Activated B cell treated with CpG ODN at 0.5 μM for 24 hours (primary cell): Measurements from ENCODE around the gene COL23A1. TPM values are rescaled to one million over a fixed set of nuclear protein-coding genes. Genes with fewer than 3 reads are reported as not detected.

Source experiments
- ATAC-seq: fragments of 200-7000 bp; cut with Tn5 transposase; one replicate; pipeline ENCODE4 v1.10.0; 2021; ENCODE audit warnings: low read depth, mild to moderate bottlenecking, moderate library complexity
- CTCF ChIA-PET: fragments of 350-600 bp; sonication (Branson Sonifier 250); formaldehyde crosslinking; loops from one replicate; lab custom pipeline; 2021; ENCODE audit warnings: antibody characterized with exemption; lab: Charles Lee
- POLR2A ChIA-PET: fragments of 350-600 bp; sonication (Branson Sonifier 250); formaldehyde crosslinking; loops from one replicate; lab custom pipeline; 2021; ENCODE audit warnings: antibody characterized with exemption; lab: Charles Lee
- DNase-seq: peaks from one replicate; pipeline ENCODE4 v3.0.0; 2022
- H3K27ac Mint-ChIP-seq: one replicate; pipeline ENCODE4 v1.8.0; 2020; ENCODE audit warnings: mixed read lengths
- H3K27me3 Mint-ChIP-seq: one replicate; pipeline ENCODE4 v1.8.0; 2021; ENCODE audit warnings: mixed read lengths
- H3K36me3 Mint-ChIP-seq: one replicate; pipeline ENCODE4 v1.8.0; 2021; ENCODE audit warnings: low read depth, mixed read lengths
- H3K4me1 Mint-ChIP-seq: one replicate; pipeline ENCODE4 v1.8.0; 2021; ENCODE audit warnings: mixed read lengths
- H3K4me3 Mint-ChIP-seq: one replicate; pipeline ENCODE4 v1.8.0; 2020; ENCODE audit warnings: mild to moderate bottlenecking, mixed read lengths
- H3K9me3 Mint-ChIP-seq: one replicate; pipeline ENCODE4 v1.8.0; 2020; ENCODE audit warnings: mixed read lengths
- intact Hi-C: fragments of 100-400 bp; cut with micrococcal nuclease; formaldehyde crosslinking; loops from one replicate; pipeline ENCODE4 v1.15.1; 2024
- total RNA-seq: library from RNA; stranded (reverse); gene quantifications from 2 replicates; pipeline ENCODE4 v1.2.3, GENCODE V29; 2022
- TF ChIP-seq, protein P1 (sequence below): fragments of 200-600 bp; IDR thresholded peaks from one replicate; pipeline ENCODE4 v1.8.0; 2022; ENCODE audit warnings: antibody characterized with exemption, mild to moderate bottlenecking

The COL23A1 gene
- total RNA-seq, 1 donor from 2014 or later: not detected

DNA sequence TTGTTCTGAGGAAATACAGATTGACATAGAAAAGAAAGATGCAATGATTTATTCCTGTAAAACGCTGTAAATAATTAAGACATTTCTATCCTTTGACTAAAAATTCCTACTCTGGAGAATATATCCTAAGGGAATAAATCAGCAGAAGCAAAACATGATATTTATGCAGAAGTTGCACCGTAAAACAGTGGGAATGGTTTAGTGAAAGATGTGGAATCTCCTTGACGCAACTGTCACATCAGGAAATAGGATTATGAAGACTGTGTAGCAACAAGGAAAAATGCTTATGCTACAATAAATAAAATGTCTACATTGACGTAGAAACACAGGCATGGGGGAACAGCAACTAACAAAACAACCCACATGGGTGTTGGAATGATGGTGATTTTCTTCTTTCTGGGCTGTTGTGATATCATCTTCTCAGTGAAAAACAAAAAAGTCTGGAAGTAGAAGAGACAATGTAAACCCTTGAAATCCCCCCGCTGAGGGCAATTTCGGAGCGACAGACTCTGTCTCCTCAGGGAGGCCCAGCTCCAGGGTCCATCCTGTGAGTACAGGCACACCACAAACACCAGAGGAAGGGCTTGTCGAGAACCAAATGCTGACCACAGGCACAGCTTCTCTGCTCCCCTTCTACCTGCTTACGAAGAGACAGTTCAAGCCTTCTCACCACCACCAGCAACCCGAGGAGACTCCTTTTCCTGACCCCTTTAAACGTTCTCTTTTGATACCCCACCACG is 25.2 kb downstream of the COL23A1 start:
- Mint-ChIP-seq H3K36me3 (no peaks in the 10 kb centered on the region), H3K4me3 (no peak overlapping the region), H3K27ac (no peak overlapping the region), H3K4me1 (peaks cover 4% of the 10 kb centered on the region), H3K9me3 (peaks cover 3% of the 10 kb centered on the region), H3K27me3 (peaks cover 21% of the 10 kb centered on the region)
- TF ChIP-seq, protein P1, sequence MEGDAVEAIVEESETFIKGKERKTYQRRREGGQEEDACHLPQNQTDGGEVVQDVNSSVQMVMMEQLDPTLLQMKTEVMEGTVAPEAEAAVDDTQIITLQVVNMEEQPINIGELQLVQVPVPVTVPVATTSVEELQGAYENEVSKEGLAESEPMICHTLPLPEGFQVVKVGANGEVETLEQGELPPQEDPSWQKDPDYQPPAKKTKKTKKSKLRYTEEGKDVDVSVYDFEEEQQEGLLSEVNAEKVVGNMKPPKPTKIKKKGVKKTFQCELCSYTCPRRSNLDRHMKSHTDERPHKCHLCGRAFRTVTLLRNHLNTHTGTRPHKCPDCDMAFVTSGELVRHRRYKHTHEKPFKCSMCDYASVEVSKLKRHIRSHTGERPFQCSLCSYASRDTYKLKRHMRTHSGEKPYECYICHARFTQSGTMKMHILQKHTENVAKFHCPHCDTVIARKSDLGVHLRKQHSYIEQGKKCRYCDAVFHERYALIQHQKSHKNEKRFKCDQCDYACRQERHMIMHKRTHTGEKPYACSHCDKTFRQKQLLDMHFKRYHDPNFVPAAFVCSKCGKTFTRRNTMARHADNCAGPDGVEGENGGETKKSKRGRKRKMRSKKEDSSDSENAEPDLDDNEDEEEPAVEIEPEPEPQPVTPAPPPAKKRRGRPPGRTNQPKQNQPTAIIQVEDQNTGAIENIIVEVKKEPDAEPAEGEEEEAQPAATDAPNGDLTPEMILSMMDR: no peak
- POLR2A ChIA-PET: no interaction called here
- intact Hi-C loops: no loop called here
- DNase-seq (no peak), ATAC-seq (no peak)
- CTCF ChIA-PET: no interaction called here

DNA sequence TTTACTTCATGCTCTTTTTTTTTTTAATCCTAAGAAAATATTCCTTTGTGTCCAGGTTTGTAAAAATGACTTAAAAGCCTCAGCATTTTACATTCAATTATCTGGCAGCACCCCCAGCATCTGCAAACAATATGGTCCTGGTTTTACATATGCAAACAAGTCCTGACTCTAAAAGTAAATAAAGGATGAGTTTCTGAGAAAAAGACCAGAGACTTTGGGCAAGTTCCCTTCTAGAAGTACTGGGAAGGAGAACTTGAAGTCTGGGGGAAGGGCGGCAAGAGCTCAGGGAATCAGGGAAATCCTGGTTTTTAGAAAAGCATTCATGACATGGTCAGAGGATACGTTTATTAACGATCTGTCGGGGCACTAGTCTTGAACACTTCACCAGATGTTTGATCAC is 25.8 kb downstream of the COL23A1 start:
- ChIA-PET CTCF (no interaction called here), POLR2A (no interaction called here)
- H3K9me3 Mint-ChIP-seq: peaks cover 3% of the 10 kb centered on the region
- intact Hi-C loops: no loop called here
- H3K27me3 Mint-ChIP-seq: peaks cover 21% of the 10 kb centered on the region
- peaks cover 7% of the 10 kb centered on the region for H3K4me1 Mint-ChIP-seq
- H3K27ac Mint-ChIP-seq: no peak overlapping the region
- TF ChIP-seq, protein P1: no peak
- H3K36me3 Mint-ChIP-seq: no peaks in the 10 kb centered on the region
- no peak for DNase-seq
- no peak overlapping the region for H3K4me3 Mint-ChIP-seq
- no peak for ATAC-seq

DNA sequence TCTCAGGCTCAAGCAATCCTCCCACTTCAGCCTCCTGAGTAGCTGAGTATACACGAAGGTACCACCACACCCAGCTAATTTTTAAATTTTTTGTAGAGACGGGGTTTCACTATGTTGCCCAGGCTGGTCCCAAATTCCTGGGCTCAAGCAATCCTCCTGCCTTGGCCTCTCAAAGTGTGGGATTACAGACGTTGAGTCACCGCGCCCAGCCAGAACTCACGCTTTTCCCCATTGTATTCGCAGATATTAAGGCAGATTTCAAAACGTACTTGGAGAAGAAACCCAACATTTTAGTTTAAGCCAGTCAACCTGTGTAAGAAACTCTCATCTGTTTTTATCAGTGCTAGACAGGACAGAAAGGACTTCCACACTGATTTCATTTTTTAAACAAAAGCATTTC is 26.6 kb downstream of the COL23A1 start:
- DNase-seq (no peak), ATAC-seq (no peak)
- H3K9me3 Mint-ChIP-seq: peaks cover 3% of the 10 kb centered on the region
- intact Hi-C loops: no loop called here
- TF ChIP-seq, protein P1: no peak
- H3K27ac Mint-ChIP-seq: no peak overlapping the region
- peaks cover 26% of the 10 kb centered on the region for H3K27me3 Mint-ChIP-seq
- peaks cover 7% of the 10 kb centered on the region for H3K4me1 Mint-ChIP-seq
- H3K36me3 Mint-ChIP-seq: no peaks in the 10 kb centered on the region
- CTCF ChIA-PET: no interaction called here
- H3K4me3 Mint-ChIP-seq: no peak overlapping the region
- POLR2A ChIA-PET: no interaction called here

DNA sequence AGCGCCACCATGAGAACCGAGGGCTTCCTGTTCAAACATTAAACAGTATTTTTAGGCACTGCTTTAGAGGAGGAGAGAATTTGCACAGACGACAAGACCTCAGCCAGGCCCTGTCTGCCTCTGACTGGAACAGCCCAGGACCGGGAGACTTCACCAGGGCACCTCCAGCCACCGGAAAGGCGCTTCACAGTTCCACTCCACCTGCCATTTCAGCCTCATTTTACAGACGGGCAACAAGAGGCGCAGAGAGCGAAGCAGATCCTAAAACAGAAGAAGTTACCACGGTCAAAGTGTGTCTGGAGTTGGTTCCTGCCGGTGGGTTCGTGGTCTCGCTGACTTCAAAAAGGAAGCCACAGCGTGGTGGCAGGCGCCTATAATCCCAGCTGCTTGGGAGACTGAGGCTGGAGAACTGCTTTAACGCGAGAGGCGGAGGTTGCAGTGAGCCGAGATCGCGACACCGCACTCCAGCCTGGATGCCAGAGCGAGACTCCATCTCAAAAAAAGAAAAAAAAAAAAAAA is 28.4 kb downstream of the COL23A1 start:
- Mint-ChIP-seq H3K36me3 (no peaks in the 10 kb centered on the region), H3K4me3 (no peak overlapping the region), H3K4me1 (peaks cover 7% of the 10 kb centered on the region), H3K9me3 (peaks cover 3% of the 10 kb centered on the region), H3K27ac (no peak overlapping the region), H3K27me3 (peaks cover 20% of the 10 kb centered on the region)
- ChIA-PET CTCF (no interaction called here), POLR2A (no interaction called here)
- DNase-seq (no peak), ATAC-seq (no peak)
- TF ChIP-seq, protein P1: no peak
- intact Hi-C loops: no loop called here

DNA sequence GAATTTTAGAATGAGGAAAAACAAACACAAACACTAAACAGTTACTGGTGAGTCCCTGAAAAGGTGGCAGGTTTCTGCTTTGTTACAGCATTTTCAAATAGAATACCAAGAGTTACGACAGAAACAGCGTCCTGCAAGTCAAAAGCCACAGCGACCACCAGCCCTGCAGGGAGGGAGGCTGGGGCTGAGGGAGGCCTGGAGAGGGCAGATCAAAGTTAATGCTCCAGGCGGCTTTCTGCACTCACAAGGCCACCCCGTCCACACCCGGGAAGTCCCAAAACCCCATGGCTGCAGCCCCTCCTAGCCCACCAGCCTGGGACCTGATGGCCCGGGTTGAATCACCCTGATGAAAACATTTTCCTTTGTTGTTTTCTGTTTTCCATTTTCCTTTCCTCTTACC is 29.3 kb downstream of the COL23A1 start:
- peaks cover 3% of the 10 kb centered on the region for H3K9me3 Mint-ChIP-seq
- ATAC-seq (no peak), DNase-seq (no peak)
- TF ChIP-seq, protein P1: no peak
- CTCF ChIA-PET: no interaction called here
- H3K36me3 Mint-ChIP-seq: no peaks in the 10 kb centered on the region
- peaks cover 22% of the 10 kb centered on the region for H3K27me3 Mint-ChIP-seq
- POLR2A ChIA-PET: no interaction called here
- intact Hi-C loops: no loop called here
- H3K27ac Mint-ChIP-seq: no peak overlapping the region
- H3K4me3 Mint-ChIP-seq: no peak overlapping the region
- H3K4me1 Mint-ChIP-seq: peaks cover 7% of the 10 kb centered on the region
